Suprapubic skin (tissue), 4 donors: Measurements from ENCODE around the gene GNA14. TPM values are rescaled to one million over a fixed set of nuclear protein-coding genes. Genes with fewer than 3 reads are reported as not detected.
"Not testable (repeated sequence)": the region's sequence is repeated elsewhere in the genome, so short reads cannot be mapped to it uniquely, and the experiment has no call there.

Source experiments
- DNase-seq, 2 donors: peaks; one replicate each; pipeline ENCODE4 v3.0.0-alpha.2; 2019; ENCODE audit warnings: low spot score in 2 of 2
- H3K27ac ChIP-seq: fragments of 200-600 bp; sonication (generic); one replicate; pipeline ENCODE4 v1.5.1; 2019
- H3K27me3 ChIP-seq: fragments of 200-600 bp; sonication (generic); one replicate; pipeline ENCODE4 v1.5.1; 2019
- H3K36me3 ChIP-seq: fragments of 200-600 bp; sonication (generic); one replicate; pipeline ENCODE4 v1.5.1; 2019
- H3K4me1 ChIP-seq: fragments of 200-600 bp; sonication (generic); one replicate; pipeline ENCODE4 v1.5.1; 2019
- H3K4me3 ChIP-seq: fragments of 200-600 bp; sonication (generic); one replicate; pipeline ENCODE4 v1.5.1; 2019; ENCODE audit warnings: mild to moderate bottlenecking
- H3K9me3 ChIP-seq: fragments of 200-600 bp; sonication (generic); one replicate; pipeline ENCODE4 v1.5.1; 2019
- EP300 ChIP-seq: sonication (generic); formaldehyde crosslinking; IDR thresholded peaks from one replicate; pipeline ENCODE4 v1.6.1; 2017; ENCODE audit warnings: antibody characterized with exemption
- POLR2A ChIP-seq, 2 donors: fragments of 450-650 bp; IDR thresholded peaks; one replicate each; pipeline ENCODE4 v1.6.1; 2017; ENCODE audit warnings: antibody characterized with exemption in 2 of 2, mild to moderate bottlenecking in 2 of 2, moderate library complexity in 2 of 2
- POLR2AphosphoS5 ChIP-seq, 3 donors: sonication (generic); formaldehyde crosslinking; IDR thresholded peaks; one replicate each; pipeline ENCODE4 v1.6.1; 2017; ENCODE audit warnings: antibody characterized with exemption in 3 of 3
- WGBS: methylation state at CpG from one replicate; pipeline ENCODE4 v1.1.5; 2018; 5-methylcytosine and 5-hydroxymethylcytosine counted together
- total RNA-seq, 4 donors: library from RNA; depleted of rRNA; stranded (reverse); fragments of >200 nt; gene quantifications; one replicate each; pipeline ENCODE4 v1.1.0, GENCODE V29; 2016
- TF ChIP-seq, protein P1 (sequence below), 2 donors: fragments of 200-600 bp in 1 of 2; fragments of 450-650 bp in 1 of 2; sonication (generic) in 1 of 2; IDR thresholded peaks; one replicate each; pipeline ENCODE4 v1.5.1; 2016 to 2019; ENCODE audit warnings: antibody characterized with exemption in 2 of 2, mild to moderate bottlenecking in 1 of 2, moderate library complexity in 1 of 2

The GNA14 gene
- total RNA-seq, 4 donors from 2014 or later, result 0.42 to 4.2 (median 2.0) TPM

DNA sequence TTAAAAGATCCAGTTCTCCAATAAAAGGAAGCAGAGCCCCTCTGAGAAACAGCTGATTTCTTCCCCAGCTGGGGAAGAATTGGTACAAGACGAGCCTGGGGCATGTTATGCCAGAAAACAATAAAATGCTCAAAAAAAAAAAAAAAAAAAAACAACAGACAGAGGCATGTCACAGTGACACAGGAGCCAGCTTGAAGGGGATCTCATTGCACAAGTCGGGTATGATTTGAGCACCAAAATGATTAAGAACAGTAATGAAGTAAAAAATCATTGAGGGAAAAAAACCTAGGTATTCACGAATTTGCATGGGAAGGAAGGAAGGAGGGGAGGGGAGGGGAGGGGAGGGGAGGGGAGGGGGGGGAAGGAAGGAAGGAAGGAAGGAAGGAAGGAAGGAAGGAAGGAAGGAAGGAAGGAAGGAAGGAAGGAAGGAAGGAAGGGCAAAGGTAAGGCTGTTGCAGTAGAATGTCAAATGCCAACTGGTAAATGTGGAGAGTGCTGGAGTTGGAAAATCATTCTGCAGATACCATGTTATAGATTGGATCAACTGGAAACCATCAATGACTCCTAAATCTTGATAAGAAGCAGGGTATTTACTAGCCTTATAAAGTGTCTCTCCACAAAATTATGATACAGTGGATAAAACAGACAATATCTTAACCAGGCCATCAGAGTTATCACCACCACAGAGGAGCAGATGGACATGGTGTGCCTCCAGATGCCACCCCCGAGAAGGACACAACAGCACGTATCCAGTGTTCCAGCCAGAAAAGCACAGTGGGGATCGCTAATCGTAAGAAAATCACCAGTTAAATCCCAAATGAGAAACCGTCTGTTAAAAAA, 7.2 kb downstream of the GNA14 start:
- H3K27ac ChIP-seq, result no peak overlapping the region
- 71% methylated on average over 8 of the region's 8 CpGs for WGBS
- H3K4me3 ChIP-seq, result no peak overlapping the region
- no peak for DNase-seq
- H3K27me3 ChIP-seq, result peaks cover 2% of the 10 kb centered on the region
- H3K9me3 ChIP-seq, result no peaks in the 10 kb centered on the region
- TF ChIP-seq EP300 (no peak), POLR2A (IDR thresholded peaks at IDR 0.05) (no peak), POLR2AphosphoS5 (IDR thresholded peaks at IDR 0.05) (no peak)
- TF ChIP-seq, protein P1, sequence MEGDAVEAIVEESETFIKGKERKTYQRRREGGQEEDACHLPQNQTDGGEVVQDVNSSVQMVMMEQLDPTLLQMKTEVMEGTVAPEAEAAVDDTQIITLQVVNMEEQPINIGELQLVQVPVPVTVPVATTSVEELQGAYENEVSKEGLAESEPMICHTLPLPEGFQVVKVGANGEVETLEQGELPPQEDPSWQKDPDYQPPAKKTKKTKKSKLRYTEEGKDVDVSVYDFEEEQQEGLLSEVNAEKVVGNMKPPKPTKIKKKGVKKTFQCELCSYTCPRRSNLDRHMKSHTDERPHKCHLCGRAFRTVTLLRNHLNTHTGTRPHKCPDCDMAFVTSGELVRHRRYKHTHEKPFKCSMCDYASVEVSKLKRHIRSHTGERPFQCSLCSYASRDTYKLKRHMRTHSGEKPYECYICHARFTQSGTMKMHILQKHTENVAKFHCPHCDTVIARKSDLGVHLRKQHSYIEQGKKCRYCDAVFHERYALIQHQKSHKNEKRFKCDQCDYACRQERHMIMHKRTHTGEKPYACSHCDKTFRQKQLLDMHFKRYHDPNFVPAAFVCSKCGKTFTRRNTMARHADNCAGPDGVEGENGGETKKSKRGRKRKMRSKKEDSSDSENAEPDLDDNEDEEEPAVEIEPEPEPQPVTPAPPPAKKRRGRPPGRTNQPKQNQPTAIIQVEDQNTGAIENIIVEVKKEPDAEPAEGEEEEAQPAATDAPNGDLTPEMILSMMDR (IDR thresholded peaks at IDR 0.05), result no peak
- H3K4me1 ChIP-seq, result no peaks in the 10 kb centered on the region
- H3K36me3 ChIP-seq, result no peaks in the 10 kb centered on the region

DNA sequence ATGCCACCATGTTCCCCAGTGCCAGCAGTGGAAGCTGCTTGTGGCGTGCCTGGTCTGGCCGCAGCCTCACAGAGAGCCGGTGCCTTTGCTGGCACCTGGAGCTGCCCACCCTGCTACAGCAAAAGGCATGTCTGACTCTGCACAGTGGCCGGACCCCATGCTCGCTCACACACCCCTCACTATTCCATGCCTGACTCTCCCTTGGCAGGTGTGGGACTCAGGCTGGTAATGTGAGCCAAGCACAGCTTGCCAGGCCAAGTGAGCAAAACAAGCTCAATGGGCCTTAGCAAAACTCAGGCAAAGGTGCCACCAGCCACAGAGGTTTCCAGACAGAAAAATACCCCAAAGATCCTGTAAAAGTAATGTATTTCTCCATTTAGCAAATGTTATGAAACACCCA, 15.5 kb downstream of the GNA14 start:
- 100% methylated on average over 1 of the region's 5 CpGs for WGBS
- TF ChIP-seq POLR2AphosphoS5 (IDR thresholded peaks at IDR 0.05) (no peak), POLR2A (IDR thresholded peaks at IDR 0.05) (no peak)
- DNase-seq, result no peak
- H3K4me1 ChIP-seq, result no peaks in the 10 kb centered on the region
- no peaks in the 10 kb centered on the region for H3K36me3 ChIP-seq
- no peak overlapping the region for H3K4me3 ChIP-seq
- H3K9me3 ChIP-seq, result no peaks in the 10 kb centered on the region
- H3K27me3 ChIP-seq, result no peaks in the 10 kb centered on the region
- no peak overlapping the region for H3K27ac ChIP-seq

DNA sequence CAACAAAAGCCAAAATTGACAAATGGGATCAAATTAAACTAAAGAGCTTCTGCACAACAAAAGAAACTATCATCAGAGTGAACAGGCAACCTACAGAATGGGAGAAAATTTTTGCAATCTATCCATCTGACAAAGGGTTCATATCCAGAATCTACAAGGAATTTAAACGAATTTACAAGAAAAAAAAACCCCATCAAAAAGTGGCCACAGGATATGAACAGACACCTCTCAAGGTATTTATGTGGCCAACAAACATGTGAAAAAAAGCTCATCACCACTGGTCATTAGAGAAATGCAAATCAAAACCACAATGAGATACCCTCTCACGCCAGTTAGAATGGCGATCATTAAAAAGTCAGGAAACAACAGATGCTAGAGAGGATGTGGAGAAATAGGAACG, 19.3 kb downstream of the GNA14 start:
- not testable (repeated sequence) for H3K9me3 ChIP-seq, H3K27me3 ChIP-seq, DNase-seq, H3K36me3 ChIP-seq, H3K4me1 ChIP-seq, H3K4me3 ChIP-seq, H3K27ac ChIP-seq
- WGBS, result 87% methylated on average over 4 of the region's 4 CpGs

DNA sequence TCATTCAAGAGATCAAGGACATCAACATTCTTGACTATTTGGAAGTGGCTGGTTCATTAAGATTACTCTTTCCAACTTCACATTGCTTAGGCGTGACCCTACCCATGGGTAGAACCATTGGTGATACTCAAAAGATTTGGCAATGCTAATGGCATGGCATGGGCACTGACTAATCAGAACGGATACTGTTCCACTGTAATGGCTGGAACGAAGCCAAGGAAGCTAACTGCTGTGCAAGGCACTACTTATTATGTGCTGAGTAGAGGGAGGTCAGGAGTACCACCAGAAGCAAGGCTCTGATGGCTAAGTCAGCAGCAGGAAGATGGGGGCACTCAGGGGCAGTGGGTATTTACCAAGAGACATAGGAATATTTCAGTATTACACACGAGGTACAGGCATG, 31.9 kb downstream of the GNA14 start:
- no peaks in the 10 kb centered on the region for H3K27me3 ChIP-seq
- 60% methylated on average over 4 of the region's 4 CpGs for WGBS
- no peaks in the 10 kb centered on the region for H3K9me3 ChIP-seq

DNA sequence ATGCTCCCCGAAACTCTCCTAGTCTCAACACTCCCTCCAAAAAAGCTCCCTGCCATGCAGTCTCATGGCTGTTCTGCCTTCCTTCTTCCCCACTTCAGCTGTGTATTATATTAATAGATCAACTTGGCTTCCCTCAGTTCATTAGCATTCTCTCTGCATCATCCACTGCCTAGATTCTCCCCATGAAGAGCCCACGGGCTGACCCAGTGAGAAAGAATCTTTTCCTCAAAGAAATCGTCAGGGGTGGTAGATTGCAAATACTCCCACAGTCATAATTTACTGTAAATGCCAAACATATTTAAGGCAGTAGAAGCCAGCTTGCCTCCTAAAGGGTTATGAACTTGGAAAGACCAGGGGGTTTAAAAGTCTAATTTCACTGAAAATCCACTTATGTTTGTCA, 33.5 kb downstream of the GNA14 start:
- no peaks in the 10 kb centered on the region for H3K36me3 ChIP-seq
- no peaks in the 10 kb centered on the region for H3K4me1 ChIP-seq
- no peak overlapping the region for H3K27ac ChIP-seq
- no peaks in the 10 kb centered on the region for H3K27me3 ChIP-seq
- H3K4me3 ChIP-seq, result no peak overlapping the region
- TF ChIP-seq, protein P1 (IDR thresholded peaks at IDR 0.05), result no peak
- TF ChIP-seq EP300 (no peak), POLR2AphosphoS5 (IDR thresholded peaks at IDR 0.05) (no peak), POLR2A (IDR thresholded peaks at IDR 0.05) (no peak)
- WGBS, result 53% methylated on average over 3 of the region's 3 CpGs
- no peaks in the 10 kb centered on the region for H3K9me3 ChIP-seq
- no peak for DNase-seq

More for the DNA sequence above, 31.9 kb downstream of the GNA14 start:
- no peak for TF ChIP-seq POLR2A (IDR thresholded peaks at IDR 0.05)
- TF ChIP-seq EP300, result no peak
- TF ChIP-seq POLR2AphosphoS5 (IDR thresholded peaks at IDR 0.05), result no peak
- TF ChIP-seq, protein P1 (IDR thresholded peaks at IDR 0.05), result no peak
- Histone ChIP-seq H3K4me1 (no peaks in the 10 kb centered on the region), H3K36me3 (no peaks in the 10 kb centered on the region), H3K27ac (no peak overlapping the region), H3K4me3 (no peak overlapping the region)
- DNase-seq, result no peak

DNA sequence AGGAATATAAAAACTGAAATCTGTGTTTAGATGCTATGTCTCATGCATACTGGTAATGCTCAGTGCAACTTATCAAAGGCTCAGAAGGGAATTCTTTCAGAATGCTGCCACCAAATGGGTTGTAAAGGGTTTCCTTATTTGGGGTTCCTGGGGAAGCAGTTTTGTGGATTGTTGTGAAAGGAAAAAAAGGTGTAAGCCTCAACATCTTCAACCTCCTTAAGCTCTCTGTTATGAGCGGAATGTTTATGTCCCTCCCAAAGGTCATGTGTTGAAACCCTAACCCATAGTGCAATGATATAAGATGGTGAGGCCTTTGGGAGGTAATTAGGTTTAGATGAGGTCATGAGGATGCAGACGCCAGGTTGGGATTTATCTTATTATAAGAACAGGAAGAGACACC, 41.6 kb downstream of the GNA14 start:
- DNase-seq, result no peak
- no peak overlapping the region for H3K4me3 ChIP-seq
- no peak overlapping the region for H3K27ac ChIP-seq
- H3K4me1 ChIP-seq, result no peaks in the 10 kb centered on the region
- no peaks in the 10 kb centered on the region for H3K36me3 ChIP-seq
- no peaks in the 10 kb centered on the region for H3K27me3 ChIP-seq
- TF ChIP-seq EP300, result no peak
- TF ChIP-seq, protein P1 (IDR thresholded peaks at IDR 0.05), result no peak
- TF ChIP-seq POLR2A (IDR thresholded peaks at IDR 0.05), result no peak
- no peak for TF ChIP-seq POLR2AphosphoS5 (IDR thresholded peaks at IDR 0.05)
- no peaks in the 10 kb centered on the region for H3K9me3 ChIP-seq
- 81% methylated on average over 2 of the region's 2 CpGs for WGBS
